Anterior cingulate cortex (tissue), 58 donors: ENCODE data around the gene ATG2A.

Experiments used
- DNase-seq, 58 donors: peaks; one replicate each; lab custom pipeline; 2025; lab: John Stamatoyannopoulos, UW

Gene ATG2A

GRCh38 chr11:64916775-64917662, at the start of gene ATG2A:
TSS of gene ATG2A (minus strand) at chr11:64917209. CDS start at chr11:64917135, 74 bp downstream.
- DNase-seq = peak; percentile 85 to 100 (median 98)

GRCh38 chr11:64963072-64963631, 46.1 kb upstream of the ATG2A start:
- no peak for DNase-seq

- no peak for DNase-seq
These were observed 43.7 kb upstream of the ATG2A start for GRCh38 chr11:64960719-64961118.

- no peak for DNase-seq
These were observed 42.5 kb upstream of the ATG2A start for GRCh38 chr11:64959498-64959897.

- DNase-seq = no peak
These were observed 37.2 kb upstream of the ATG2A start for GRCh38 chr11:64954201-64954600.

GRCh38 chr11:64951529-64951928, 34.5 kb upstream of the ATG2A start:
- no peak for DNase-seq

- DNase-seq = no peak
These were observed 30.3 kb upstream of the ATG2A start for GRCh38 chr11:64947208-64947814.

- DNase-seq = no peak
These were observed 19.5 kb upstream of the ATG2A start for GRCh38 chr11:64936539-64936938.

- DNase-seq = no peak
These were observed 18.5 kb upstream of the ATG2A start, which contains the start of gene GPHA2 for GRCh38 chr11:64935359-64936081. TSS of gene GPHA2 (minus strand) at chr11:64935893. CDS start at chr11:64935460, 433 bp downstream.

GRCh38 chr11:64934682-64935358, 17.8 kb upstream of the ATG2A start:
- no peak for DNase-seq

GRCh38 chr11:64933935-64934681, 17.1 kb upstream of the ATG2A start:
- no peak for DNase-seq

- DNase-seq = no peak
These were observed 16.4 kb upstream of the ATG2A start for GRCh38 chr11:64933213-64933934.

GRCh38 chr11:64932324-64932723, 15.3 kb upstream of the ATG2A start:
- DNase-seq = no peak

- no peak for DNase-seq
These were observed 14.3 kb upstream of the ATG2A start for GRCh38 chr11:64931290-64931689.

- DNase-seq = no peak
These were observed 13.3 kb upstream of the ATG2A start for GRCh38 chr11:64930340-64930739.

GRCh38 chr11:64929625-64930024, 12.6 kb upstream of the ATG2A start:
- no peak for DNase-seq

- no peak for DNase-seq
These were observed 11.9 kb upstream of the ATG2A start for GRCh38 chr11:64928957-64929356.

- no peak for DNase-seq
These were observed 9.7 kb upstream of the ATG2A start for GRCh38 chr11:64926689-64927088.
